A673 (cell line): ENCODE measurements around the gene TPP1. TPM values are rescaled to one million over a fixed set of nuclear protein-coding genes. Genes with fewer than 3 reads are reported as not detected.

Source experiments
- BruUV-seq: library from RNA; stranded (reverse); fragments of 400-500 nt; replicated peaks from 2 replicates; lab custom pipeline; 2021; lab: Mats Ljungman, UMichigan
- CTCF ChIA-PET: fragments of 300-600 bp; sonication (Branson Sonifier 250); formaldehyde crosslinking; loops from one replicate; lab custom pipeline; 2022; ENCODE audit warnings: antibody characterized with exemption; lab: Charles Lee
- POLR2A ChIA-PET: fragments of 300-600 bp; sonication (Branson Sonifier 250); formaldehyde crosslinking; loops from one replicate; lab custom pipeline; 2022; ENCODE audit warnings: antibody characterized with exemption; ENCODE audit not compliant: low non-redundant PET; lab: Charles Lee
- DNase-seq: peaks from one replicate; pipeline ENCODE4 v3.0.0-alpha.2; 2015; ENCODE audit warnings: low spot score
- H3K27ac ChIP-seq: fragments of 200-600 bp; sonication (generic); 2 replicates; pipeline ENCODE4 v1.5.1; 2016; ENCODE audit warnings: mixed run types, low read depth, mild to moderate bottlenecking, mixed read lengths, antibody characterized with exemption, low read length; ENCODE audit not compliant: poor library complexity, severe bottlenecking
- H3K27me3 ChIP-seq: fragments of 200-600 bp; sonication (generic); replicated peaks from 2 replicates; pipeline ENCODE4 v1.6.1; 2017; ENCODE audit warnings: mixed run types, low read depth, mild to moderate bottlenecking, mixed read lengths, antibody characterized with exemption, low read length; ENCODE audit not compliant: insufficient read depth, poor library complexity
- H3K36me3 ChIP-seq: fragments of 200-600 bp; sonication (generic); 2 replicates; pipeline ENCODE4 v1.6.1; 2016; ENCODE audit warnings: mixed run types, mild to moderate bottlenecking, mixed read lengths, antibody characterized with exemption, low read length; ENCODE audit not compliant: insufficient read depth, poor library complexity, severe bottlenecking
- H3K4me1 ChIP-seq: fragments of 200-600 bp; sonication (generic); 2 replicates; pipeline ENCODE4 v1.6.1; 2017; ENCODE audit warnings: mixed run types, mild to moderate bottlenecking, mixed read lengths, antibody characterized with exemption, low read length; ENCODE audit not compliant: insufficient read depth, poor library complexity, severe bottlenecking
- H3K4me3 ChIP-seq: fragments of 200-600 bp; sonication (generic); 2 replicates; pipeline ENCODE4 v1.5.1; 2016; ENCODE audit warnings: low read depth, mixed run types, mild to moderate bottlenecking, mixed read lengths, low read length; ENCODE audit not compliant: poor library complexity, severe bottlenecking
- H3K9me3 ChIP-seq: fragments of 200-600 bp; sonication (generic); 2 replicates; pipeline ENCODE4 v1.6.1; 2016; ENCODE audit warnings: mixed run types, low read depth, mild to moderate bottlenecking, mixed read lengths, antibody characterized with exemption, low read length; ENCODE audit not compliant: poor library complexity, severe bottlenecking
- EZH2 ChIP-seq: fragments of 200-600 bp; sonication (generic); IDR thresholded peaks from 2 replicates; pipeline ENCODE4 v1.6.1; 2017; ENCODE audit warnings: borderline replicate concordance, low read depth, mild to moderate bottlenecking, mixed read lengths, antibody characterized with exemption, low read length; ENCODE audit not compliant: poor library complexity, severe bottlenecking
- intact Hi-C: fragments of 100-400 bp; cut with micrococcal nuclease; formaldehyde crosslinking; loops from one replicate; pipeline ENCODE4 v1.10.0; 2022; ENCODE audit not compliant: unreplicated experiment
- total RNA-seq: library from RNA; stranded (reverse); gene quantifications from 2 replicates; pipeline ENCODE4 v1.2.3, GENCODE V29; 2021
- TF ChIP-seq, protein P1 (sequence below): fragments of 300-800, 200-600 bp; sonication (generic); conservative IDR thresholded peaks from 2 replicates; pipeline ENCODE4 v1.5.1; 2017; ENCODE audit warnings: low read depth, mild to moderate bottlenecking, antibody characterized with exemption, low read length, moderate library complexity, mixed read lengths

The TPP1 gene
- total RNA-seq, 1 experiment from 2014 or later: 53.0 TPM

DNA sequence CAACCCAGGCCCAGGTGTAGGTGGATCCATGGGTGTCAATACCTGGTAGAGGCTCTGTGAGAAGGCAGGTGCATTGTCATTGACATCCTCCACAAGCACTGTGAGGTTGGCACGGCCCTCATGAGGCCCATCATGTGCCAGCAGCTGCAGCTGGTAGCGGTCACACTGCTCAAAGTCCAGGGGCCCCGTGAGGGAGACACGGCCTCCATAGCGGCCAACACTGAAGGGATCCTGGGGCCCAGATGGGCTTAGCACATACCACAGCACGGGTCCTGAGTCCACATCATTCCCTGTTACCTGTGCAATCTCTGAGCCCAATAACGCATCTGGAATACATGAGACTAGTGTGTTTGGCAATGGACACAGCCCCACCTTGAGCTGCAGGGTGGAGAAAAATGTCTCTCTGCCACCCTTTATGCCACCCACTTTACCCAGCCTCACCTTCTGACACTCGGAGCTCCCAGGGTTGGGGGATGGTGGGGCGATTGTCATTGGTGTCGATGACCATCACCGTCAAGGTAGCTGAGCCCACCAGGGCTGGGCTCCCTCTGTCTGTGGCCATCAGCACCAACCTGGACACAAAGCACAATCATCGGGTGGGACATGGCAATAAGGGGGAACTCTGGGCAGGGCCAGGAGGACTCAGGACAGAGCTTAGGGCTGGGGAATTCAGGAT, 6.1 kb upstream of the TPP1 start:
- Histone ChIP-seq H3K4me3 (no peak overlapping the region), H3K36me3 (no peaks in the 10 kb centered on the region), H3K9me3 (no peaks in the 10 kb centered on the region), H3K27me3 (no peaks in the 10 kb centered on the region), H3K27ac (no peak overlapping the region), H3K4me1 (no peaks in the 10 kb centered on the region)
- no peak for TF ChIP-seq EZH2
- TF ChIP-seq, protein P1, sequence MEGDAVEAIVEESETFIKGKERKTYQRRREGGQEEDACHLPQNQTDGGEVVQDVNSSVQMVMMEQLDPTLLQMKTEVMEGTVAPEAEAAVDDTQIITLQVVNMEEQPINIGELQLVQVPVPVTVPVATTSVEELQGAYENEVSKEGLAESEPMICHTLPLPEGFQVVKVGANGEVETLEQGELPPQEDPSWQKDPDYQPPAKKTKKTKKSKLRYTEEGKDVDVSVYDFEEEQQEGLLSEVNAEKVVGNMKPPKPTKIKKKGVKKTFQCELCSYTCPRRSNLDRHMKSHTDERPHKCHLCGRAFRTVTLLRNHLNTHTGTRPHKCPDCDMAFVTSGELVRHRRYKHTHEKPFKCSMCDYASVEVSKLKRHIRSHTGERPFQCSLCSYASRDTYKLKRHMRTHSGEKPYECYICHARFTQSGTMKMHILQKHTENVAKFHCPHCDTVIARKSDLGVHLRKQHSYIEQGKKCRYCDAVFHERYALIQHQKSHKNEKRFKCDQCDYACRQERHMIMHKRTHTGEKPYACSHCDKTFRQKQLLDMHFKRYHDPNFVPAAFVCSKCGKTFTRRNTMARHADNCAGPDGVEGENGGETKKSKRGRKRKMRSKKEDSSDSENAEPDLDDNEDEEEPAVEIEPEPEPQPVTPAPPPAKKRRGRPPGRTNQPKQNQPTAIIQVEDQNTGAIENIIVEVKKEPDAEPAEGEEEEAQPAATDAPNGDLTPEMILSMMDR: no peak
- intact Hi-C loops: no loop called here
- ChIA-PET CTCF (no interaction called here), POLR2A (no interaction called here)
- BruUV-seq: no TSS peak
- DNase-seq: no peak

- CTCF ChIA-PET: no interaction called here
- intact Hi-C loops: no loop called here
- BruUV-seq: no TSS peak
Observed at GRCh38 chr11:6623391-6624363, 4.5 kb upstream of the TPP1 start.

More at GRCh38 chr11:6623391-6624363, 4.5 kb upstream of the TPP1 start:
- Histone ChIP-seq H3K4me1 (peaks cover 4% of the 10 kb centered on the region), H3K27ac (no peak overlapping the region), H3K27me3 (no peaks in the 10 kb centered on the region), H3K4me3 (no peak overlapping the region), H3K36me3 (no peaks in the 10 kb centered on the region), H3K9me3 (no peaks in the 10 kb centered on the region)
- POLR2A ChIA-PET: no interaction called here
- no peak for TF ChIP-seq EZH2
- TF ChIP-seq, protein P1: no peak
- DNase-seq: no peak
